DOHH2 (cell line): ENCODE measurements around the gene EPB42.
A peak's percentile ranks its signal among the peaks of the same experiment; 100 is the strongest.
"Not testable (repeated sequence)": the region's sequence is repeated elsewhere in the genome, so short reads cannot be mapped to it uniquely, and the experiment has no call there.

ENCODE experiments used
- H3F3A ChIP-seq: fragments of 200-600 bp; sonication (generic), shearing (Covaris generic); 2 replicates; pipeline ENCODE4 v1.6.0; 2016; ENCODE audit warnings: antibody characterized with exemption, mild to moderate bottlenecking; ENCODE audit not compliant: control insufficient read depth, insufficient read depth
- H3K27ac ChIP-seq: fragments of 200-600 bp; sonication (generic); 2 replicates; pipeline ENCODE4 v1.5.1; 2014; ENCODE audit warnings: low read depth, mild to moderate bottlenecking, low read length, moderate library complexity
- H3K27me3 ChIP-seq: fragments of 200-600 bp; sonication (generic); 2 replicates; pipeline ENCODE4 v1.6.1; 2014; ENCODE audit warnings: mild to moderate bottlenecking, low read length, mixed read lengths; ENCODE audit not compliant: control insufficient read depth
- H3K36me3 ChIP-seq: fragments of 200-600 bp; sonication (generic); 2 replicates; pipeline ENCODE4 v1.6.1; 2014; ENCODE audit warnings: mild to moderate bottlenecking, low read length, moderate library complexity, mixed read lengths; ENCODE audit not compliant: control insufficient read depth
- H3K4me1 ChIP-seq: fragments of 200-600 bp; sonication (generic); 2 replicates; pipeline ENCODE4 v1.6.1; 2014; ENCODE audit warnings: mild to moderate bottlenecking, low read length, mixed read lengths; ENCODE audit not compliant: control insufficient read depth
- H3K4me2 ChIP-seq: fragments of 200-600 bp; sonication (generic); 2 replicates; pipeline ENCODE4 v1.6.0; 2014; ENCODE audit warnings: mild to moderate bottlenecking, low read length, moderate library complexity
- H3K4me3 ChIP-seq: fragments of 200-600 bp; sonication (generic); 2 replicates; pipeline ENCODE4 v1.5.1; 2014; ENCODE audit warnings: mild to moderate bottlenecking, low read length, mixed read lengths
- H3K79me2 ChIP-seq: fragments of 200-600 bp; sonication (generic); 2 replicates; pipeline ENCODE4 v1.6.1; 2014; ENCODE audit warnings: mild to moderate bottlenecking, low read length, mixed read lengths; ENCODE audit not compliant: control insufficient read depth
- H3K9me2 ChIP-seq: fragments of 200-600 bp; sonication (generic); replicated peaks from 2 replicates; pipeline ENCODE4 v1.6.1; 2014; ENCODE audit warnings: mild to moderate bottlenecking, low read length, mixed read lengths; ENCODE audit not compliant: control insufficient read depth
- H3K9me3 ChIP-seq: fragments of 200-600 bp; sonication (generic); 2 replicates; pipeline ENCODE4 v1.6.1; 2014; ENCODE audit warnings: antibody characterized with exemption, low read length, mixed read lengths; ENCODE audit not compliant: control insufficient read depth, insufficient read depth
- H4K20me1 ChIP-seq: fragments of 200-600 bp; sonication (generic); 2 replicates; pipeline ENCODE4 v1.6.0; 2014; ENCODE audit warnings: low read depth, mild to moderate bottlenecking, antibody characterized with exemption, low read length, moderate library complexity; ENCODE audit not compliant: control insufficient read depth, insufficient read depth
- EZH2phosphoT487 ChIP-seq: fragments of 200-600 bp; sonication (generic); IDR thresholded peaks from 2 replicates; pipeline ENCODE4 v1.6.1; 2017; ENCODE audit warnings: borderline replicate concordance, mild to moderate bottlenecking, antibody characterized with exemption, low read length, moderate library complexity, mixed read lengths
- TF ChIP-seq, protein P1 (sequence below): fragments of 200-600 bp; sonication (generic); IDR thresholded peaks from one replicate; pipeline ENCODE4 v1.5.1; 2014; ENCODE audit warnings: antibody characterized with exemption, mild to moderate bottlenecking, low read depth, low read length; ENCODE audit not compliant: poor library complexity, severe bottlenecking

The EPB42 gene

DNA sequence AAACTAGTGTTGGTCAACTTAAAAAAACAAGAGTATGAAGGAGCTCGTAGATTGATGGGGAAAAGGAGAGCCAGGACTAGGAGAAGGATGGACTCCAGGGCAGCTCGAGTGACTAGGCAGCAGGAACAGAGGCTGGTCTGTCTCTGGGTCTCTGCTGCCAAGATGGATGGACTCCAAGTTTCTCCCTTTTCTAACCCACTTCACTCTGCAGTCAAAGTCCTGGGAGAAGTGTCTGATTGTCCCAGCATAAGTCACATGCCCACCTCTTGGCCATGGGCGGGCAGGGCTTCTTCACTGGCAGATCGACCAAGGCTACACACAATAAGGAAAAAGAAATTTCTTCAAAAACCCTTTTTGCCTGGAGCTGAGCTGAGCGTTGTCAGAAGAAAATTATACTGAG lies 9.2 kb upstream of the EPB42 start:
- H3K4me1 ChIP-seq = no peaks in the 10 kb centered on the region
- H3K79me2 ChIP-seq = no peaks in the 10 kb centered on the region
- no peaks in the 10 kb centered on the region; the same call in 1 of the 2 replicates for H3K27me3 ChIP-seq
- H3K4me2 ChIP-seq = no peak overlapping the region
- no peaks in the 10 kb centered on the region for H4K20me1 ChIP-seq
- H3K36me3 ChIP-seq = no peaks in the 10 kb centered on the region
- H3K9me3 ChIP-seq = no peaks in the 10 kb centered on the region
- no peaks in the 10 kb centered on the region for H3K9me2 ChIP-seq
- TF ChIP-seq, protein P1, sequence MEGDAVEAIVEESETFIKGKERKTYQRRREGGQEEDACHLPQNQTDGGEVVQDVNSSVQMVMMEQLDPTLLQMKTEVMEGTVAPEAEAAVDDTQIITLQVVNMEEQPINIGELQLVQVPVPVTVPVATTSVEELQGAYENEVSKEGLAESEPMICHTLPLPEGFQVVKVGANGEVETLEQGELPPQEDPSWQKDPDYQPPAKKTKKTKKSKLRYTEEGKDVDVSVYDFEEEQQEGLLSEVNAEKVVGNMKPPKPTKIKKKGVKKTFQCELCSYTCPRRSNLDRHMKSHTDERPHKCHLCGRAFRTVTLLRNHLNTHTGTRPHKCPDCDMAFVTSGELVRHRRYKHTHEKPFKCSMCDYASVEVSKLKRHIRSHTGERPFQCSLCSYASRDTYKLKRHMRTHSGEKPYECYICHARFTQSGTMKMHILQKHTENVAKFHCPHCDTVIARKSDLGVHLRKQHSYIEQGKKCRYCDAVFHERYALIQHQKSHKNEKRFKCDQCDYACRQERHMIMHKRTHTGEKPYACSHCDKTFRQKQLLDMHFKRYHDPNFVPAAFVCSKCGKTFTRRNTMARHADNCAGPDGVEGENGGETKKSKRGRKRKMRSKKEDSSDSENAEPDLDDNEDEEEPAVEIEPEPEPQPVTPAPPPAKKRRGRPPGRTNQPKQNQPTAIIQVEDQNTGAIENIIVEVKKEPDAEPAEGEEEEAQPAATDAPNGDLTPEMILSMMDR = no peak
- TF ChIP-seq EZH2phosphoT487 = no peak
- no peak overlapping the region for H3K27ac ChIP-seq
- no peaks in the 10 kb centered on the region for H3F3A ChIP-seq
- H3K4me3 ChIP-seq = no peak overlapping the region

DNA sequence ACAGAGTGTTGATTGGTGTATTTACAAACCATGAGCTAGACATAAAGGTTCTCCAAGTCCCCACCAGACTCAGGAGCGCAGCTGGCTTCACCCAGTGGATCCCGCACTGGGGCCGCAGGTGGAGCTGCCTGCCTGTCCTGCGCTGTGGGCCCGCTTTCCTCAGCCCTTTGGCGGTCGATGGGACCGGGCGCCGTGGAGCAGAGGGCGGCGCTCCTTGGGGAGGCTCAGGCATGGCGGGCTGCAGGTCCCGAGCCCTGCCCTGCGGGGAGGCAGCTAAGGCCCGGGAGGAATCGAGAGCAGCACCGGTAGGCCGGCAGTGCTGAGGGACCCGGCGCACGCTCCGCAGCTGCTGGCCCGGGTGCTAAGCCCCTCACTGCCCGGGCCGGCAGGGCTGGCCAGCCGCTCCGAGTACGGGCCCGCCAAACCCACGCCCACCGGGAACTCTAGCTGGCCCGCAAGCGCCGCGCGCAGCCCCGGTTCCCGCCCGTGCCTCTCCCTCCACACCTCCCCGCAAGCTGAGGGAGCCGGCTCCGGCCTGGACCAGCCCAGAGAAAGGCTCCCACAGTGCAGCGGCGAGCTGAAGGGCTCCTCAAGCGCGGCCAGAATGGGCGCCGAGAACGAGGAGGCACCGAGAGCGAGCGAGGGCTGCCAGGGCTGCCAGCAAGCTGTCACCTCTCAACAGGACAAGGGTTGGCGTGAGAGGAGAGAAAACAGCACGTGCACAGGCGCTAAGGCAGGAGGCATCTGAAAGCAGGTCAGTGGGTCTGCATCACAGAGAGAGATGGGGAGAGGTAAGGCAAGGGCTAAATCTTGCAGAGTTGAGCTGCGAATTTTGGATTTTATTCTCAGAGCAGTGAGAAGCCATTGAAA lies 5.9 kb upstream of the EPB42 start:
- Histone ChIP-seq H3K27ac (no peak overlapping the region), H3K9me3 (no peaks in the 10 kb centered on the region), H3K79me2 (no peaks in the 10 kb centered on the region), H3F3A (no peaks in the 10 kb centered on the region), H3K4me2 (no peak overlapping the region), H3K27me3 (no peaks in the 10 kb centered on the region; the same call in 1 of the 2 replicates), H3K4me1 (no peaks in the 10 kb centered on the region), H3K36me3 (no peaks in the 10 kb centered on the region), H3K4me3 (no peak overlapping the region), H4K20me1 (no peaks in the 10 kb centered on the region), H3K9me2 (no peaks in the 10 kb centered on the region)
- no peak for TF ChIP-seq EZH2phosphoT487
- TF ChIP-seq, protein P1 = no peak

DNA sequence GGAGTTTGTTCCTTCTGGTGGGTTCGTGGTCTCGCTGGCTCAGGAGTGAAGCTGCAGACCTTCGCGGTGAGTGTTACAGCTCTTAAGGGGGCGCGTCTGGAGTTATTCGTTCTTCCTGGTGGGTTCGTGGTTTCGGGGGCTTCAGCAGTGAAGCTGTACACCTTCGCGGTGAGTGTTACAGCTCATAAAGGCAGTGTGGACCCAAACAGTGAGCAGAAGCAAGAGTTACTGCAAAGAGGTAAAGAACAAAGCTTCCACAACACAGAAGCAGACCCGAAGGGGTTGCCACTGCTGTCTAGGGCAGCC lies 5.1 kb upstream of the EPB42 start:
- H3F3A ChIP-seq, H3K27me3 ChIP-seq, H3K9me2 ChIP-seq, H3K79me2 ChIP-seq, H3K9me3 ChIP-seq, H3K4me3 ChIP-seq, H3K27ac ChIP-seq, H3K4me2 ChIP-seq, H3K4me1 ChIP-seq, H3K36me3 ChIP-seq, H4K20me1 ChIP-seq: not testable (repeated sequence)

DNA sequence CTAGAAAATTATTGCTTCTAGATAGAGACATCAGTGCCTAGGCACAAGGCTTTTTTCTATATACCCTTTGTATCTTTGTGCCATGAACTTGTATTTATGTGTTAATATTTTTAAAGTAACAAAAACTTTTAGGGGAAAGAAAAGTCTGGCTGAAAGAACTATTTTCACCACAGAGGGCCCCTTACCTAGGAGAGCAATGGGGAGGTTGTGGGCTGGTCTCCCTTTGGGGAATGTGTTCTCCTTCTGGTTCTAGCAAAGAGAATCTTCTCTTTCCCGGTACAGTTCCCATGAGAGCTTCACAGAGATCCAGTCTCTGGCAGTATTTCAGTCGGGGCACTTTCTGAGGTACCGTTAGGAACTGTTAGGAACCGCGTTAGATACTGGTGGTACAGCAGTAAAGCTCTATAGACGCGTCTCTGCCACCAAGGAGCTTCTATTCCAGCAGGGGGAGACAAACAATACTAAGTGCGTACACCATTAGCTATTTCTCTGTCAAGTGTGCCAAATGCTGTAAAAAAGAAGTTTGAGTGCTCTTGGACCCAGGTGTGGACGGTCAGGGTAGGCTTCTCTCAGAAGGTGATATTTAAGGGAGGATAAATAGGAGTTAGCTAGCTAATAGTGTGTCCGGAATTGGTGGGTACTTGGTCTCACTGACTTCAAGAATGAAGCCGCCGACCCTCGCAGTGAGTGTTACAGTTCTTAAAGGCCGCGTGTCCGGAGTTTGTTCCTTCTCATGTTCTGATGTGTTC lies 4.6 kb upstream of the EPB42 start:
- Histone ChIP-seq H3K4me1 (no peaks in the 10 kb centered on the region), H3K4me2 (no peak overlapping the region), H3K27me3 (no peaks in the 10 kb centered on the region; the same call in 1 of the 2 replicates), H4K20me1 (no peaks in the 10 kb centered on the region), H3K36me3 (no peaks in the 10 kb centered on the region), H3K79me2 (no peaks in the 10 kb centered on the region), H3K9me2 (no peaks in the 10 kb centered on the region), H3K4me3 (no peak overlapping the region), H3K9me3 (no peaks in the 10 kb centered on the region), H3K27ac (no peak overlapping the region), H3F3A (no peaks in the 10 kb centered on the region)
- TF ChIP-seq, protein P1 = peak; percentile 78
- TF ChIP-seq EZH2phosphoT487 = no peak
